GM18870 (cell line): ENCODE data around the gene TRIO.
A peak's percentile ranks its signal among the peaks of the same experiment; 100 is the strongest.

Experiments
- ATAC-seq: cut with Tn5 transposase; IDR thresholded peaks from one replicate; pipeline ENCODE4 v1.9.1; 2021; ENCODE audit warnings: moderate library complexity; ENCODE audit not compliant: unreplicated experiment

The TRIO gene

DNA sequence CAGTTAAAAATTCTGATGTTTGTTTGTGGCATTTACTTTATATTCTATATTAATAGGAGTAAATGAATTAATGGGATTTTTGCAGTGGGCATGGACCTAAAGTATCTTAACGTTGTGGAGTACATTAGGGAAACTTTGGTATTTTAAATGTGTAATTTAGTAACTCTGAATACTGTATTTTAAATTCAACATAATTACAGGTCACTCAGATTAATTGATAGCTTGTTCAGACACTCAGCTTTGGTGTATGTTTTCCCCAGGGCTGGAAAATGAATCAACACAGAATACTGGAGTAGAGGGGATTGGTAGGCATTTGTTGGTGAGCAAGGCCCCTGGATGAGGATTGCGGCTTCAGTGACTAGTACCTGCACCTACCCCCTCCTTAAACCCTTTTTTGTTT lies 117.5 kb downstream of the TRIO start:
- no peak for ATAC-seq

DNA sequence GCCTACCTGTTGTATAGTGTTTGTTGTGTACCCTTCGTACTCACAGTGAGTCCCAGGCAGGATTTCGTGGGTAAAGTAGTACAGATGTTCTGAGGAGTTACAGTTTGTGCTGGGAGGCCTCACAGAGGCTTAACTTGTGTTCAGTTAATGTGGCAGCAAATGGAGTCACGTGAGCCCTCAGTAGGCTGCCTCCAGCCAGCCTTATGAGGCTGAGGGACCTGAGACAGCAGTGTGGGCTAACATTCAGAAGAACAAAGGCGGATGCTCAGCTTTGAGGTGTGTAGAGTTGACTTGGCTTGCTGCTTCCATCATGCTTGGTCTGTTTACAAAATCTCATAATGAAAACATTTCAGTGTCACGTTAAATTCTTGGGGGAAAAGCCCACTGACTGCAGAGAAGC lies 118.1 kb downstream of the TRIO start:
- no peak for ATAC-seq

DNA sequence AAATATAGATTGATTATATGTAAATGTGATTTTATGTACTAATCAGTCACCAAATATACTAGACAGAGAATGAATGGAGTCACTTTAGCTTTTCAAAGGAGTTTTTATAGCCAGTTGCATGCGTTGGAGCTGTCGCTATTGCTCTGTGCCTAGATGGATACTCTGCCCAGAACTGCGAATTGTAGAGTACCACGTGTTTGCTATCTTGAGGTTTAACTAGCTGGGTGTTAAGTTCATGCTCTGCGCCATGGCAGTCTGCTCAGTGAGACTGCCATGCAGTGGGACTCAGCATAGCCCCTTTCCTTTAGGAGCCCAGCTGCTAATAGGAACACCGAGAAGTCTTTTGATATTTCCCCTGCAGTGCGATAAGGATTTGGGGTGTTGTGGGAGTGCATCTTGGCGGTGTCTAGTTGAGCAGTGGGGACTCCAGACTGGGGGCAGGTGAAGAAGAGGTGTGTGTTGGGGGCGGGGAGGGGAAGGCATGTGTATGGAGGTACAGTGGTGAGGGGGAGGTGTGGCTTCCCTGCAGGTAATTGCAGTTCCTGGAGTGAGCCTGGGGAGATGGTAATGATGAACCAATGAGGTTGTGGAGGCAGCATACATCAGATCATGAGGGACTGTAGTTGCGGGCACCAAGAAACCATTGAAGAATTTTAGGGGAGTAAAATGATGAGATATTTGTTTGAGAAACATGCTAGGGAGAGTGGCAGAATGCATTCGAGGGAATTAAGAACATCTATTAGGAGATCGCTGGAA lies 118.9 kb downstream of the TRIO start:
- ATAC-seq: no peak

DNA sequence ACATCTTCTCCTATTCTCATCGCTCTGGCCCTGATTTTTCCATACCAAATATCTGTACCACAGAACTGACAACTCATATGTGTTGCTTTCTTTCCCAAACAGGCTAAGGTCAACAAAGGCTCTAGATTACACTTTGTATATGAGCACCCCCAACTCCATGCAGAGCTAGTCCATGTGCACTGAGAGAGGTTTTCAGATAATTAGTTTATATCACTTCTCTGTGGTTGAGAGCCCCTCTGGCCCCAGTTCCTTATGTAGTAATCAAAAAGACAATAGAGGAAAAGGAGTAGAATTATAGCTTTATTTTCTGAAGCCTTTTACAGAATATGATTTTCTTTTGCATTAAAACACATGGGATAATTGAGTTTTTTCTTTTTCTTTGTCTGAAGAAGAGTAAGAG lies 120.0 kb downstream of the TRIO start:
- no peak for ATAC-seq

DNA sequence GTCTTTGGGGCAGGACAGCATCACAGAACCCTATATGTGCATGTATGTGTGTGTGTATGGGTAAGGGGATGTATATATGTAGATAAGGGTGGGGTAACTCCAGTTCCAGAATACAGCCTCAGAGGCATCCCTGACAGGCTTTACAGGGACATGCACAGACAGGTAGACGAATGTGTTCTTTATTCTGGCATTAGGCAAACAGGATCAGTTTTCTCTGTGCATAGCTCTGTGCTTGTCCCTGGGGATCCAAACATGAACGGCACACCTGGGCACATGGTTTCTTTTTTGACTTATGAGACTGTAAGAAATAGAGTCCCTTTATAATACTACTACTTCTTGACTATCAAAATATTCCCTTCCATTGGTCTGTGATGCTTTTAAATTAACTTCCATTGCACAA lies 120.6 kb downstream of the TRIO start:
- ATAC-seq: no peak

DNA sequence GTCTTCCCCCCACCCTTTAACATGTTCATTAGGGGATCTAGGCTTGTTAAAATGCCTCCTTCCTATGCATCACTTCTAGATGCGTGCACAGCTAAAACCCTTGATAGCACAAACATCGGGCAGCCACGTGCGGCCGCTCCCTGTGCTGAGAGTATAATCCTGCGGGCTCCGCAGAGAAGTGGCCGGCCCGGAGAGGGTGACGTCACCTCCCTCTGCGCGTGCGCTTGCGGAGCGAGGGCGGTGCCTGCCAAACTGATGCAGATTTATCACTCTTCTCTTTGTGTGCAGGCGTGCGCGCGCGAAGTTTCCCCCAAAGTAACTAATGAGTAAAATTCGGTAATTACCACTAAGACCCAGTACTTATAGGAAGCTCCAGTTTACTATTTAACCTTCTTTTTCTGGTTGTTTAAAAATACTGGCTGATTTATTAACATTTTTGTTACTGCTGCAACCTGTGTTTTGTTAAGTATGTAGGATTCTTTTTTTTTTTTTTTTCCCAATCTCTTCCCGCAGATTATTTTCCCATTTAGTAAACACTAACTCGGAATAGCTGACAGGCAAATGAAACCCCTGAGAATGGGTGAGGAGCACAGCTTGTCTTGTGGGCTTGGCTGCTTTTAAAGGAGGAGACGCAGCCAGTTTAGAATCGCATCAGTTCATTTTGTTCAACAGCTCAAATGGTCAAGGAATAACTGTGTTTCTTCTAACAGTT lies 121.6 kb downstream of the TRIO start:
- ATAC-seq: peak; percentile 65

DNA sequence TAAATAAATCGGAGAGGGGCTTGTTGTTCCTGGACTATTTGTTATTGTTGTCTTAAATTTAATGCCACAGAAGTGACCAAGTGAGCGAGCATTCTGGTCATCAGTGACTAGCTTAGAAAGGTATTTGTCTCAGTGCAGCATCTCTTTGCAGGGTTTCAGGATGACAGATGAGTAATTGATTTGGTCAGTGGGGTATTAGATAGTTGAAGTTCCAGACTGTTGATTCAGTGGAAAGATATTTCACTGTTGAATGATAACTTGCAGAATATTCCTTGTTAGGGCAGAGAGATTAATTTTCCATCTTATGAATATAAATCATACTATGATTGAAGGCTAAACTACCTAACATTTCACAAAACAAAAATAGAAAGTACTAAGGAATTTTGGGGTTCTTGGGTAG lies 122.4 kb downstream of the TRIO start:
- ATAC-seq: no peak

DNA sequence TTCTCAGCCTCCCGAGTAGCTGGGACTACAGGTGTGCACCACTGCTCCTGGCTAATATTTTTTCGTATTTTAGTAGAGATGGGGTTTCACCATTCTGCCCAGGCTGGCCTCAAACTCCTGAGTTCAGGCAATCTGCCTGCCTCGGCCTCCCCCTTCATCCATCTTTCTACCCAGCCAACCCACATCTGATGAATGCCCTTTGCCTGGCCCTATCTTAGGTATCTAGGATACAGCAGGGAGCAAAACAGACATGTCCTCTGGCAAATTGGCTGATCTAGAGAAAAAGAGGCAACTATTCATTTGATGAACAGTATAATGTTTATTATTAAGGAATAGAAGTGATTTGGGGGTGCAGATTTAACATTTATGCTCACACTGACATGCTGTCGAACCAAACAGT lies 123.0 kb downstream of the TRIO start:
- no peak for ATAC-seq

DNA sequence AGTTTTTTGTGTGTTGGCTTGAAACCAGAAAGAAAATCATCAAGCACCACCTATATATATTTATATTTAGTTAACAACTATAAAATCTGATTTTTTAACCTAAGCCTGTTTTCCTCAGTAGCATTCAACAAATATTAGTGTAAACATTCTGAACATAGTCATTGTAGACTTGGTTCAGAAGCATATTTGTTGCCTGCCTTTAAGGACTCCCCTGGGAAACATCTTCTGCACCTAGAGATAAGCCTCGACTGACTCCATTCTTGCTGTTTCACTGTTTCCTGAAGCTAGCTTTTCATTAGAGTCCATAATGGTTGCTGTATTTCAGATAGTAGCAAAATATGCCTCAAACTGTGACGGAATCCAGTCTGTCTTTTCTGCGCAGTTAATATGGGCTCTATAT lies 123.5 kb downstream of the TRIO start:
- no peak for ATAC-seq

DNA sequence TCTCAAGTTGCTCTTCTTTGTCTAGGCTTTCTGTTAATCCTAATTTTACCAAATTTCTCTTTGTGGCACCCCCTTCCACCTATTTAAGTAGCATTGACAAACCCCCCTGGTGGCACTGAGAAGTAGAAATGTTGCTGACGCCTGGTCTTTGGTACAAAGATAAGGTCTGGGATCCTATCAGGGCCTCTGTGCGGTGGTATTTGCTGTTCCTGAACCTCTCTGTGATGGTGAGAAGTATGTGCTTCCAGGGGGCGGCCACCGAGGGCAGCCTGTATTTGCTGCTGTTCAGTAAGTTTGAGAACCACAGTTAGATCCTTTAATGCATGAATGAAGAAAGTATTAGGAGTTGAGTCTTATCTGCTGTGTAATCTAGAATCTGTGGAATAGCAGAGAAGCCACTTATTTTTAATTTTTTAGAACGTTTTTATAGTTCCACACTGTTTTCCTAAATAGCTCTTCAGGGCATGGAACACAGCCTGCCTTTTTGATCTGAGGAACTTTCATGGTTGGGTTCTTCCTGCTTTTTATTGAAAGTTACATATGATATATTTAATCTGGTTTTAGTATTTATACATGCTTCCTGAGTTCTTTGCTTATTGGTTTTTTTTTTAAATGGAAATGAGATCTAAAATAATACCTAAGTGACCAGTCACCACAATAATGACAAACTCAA lies 124.2 kb downstream of the TRIO start:
- no peak for ATAC-seq

DNA sequence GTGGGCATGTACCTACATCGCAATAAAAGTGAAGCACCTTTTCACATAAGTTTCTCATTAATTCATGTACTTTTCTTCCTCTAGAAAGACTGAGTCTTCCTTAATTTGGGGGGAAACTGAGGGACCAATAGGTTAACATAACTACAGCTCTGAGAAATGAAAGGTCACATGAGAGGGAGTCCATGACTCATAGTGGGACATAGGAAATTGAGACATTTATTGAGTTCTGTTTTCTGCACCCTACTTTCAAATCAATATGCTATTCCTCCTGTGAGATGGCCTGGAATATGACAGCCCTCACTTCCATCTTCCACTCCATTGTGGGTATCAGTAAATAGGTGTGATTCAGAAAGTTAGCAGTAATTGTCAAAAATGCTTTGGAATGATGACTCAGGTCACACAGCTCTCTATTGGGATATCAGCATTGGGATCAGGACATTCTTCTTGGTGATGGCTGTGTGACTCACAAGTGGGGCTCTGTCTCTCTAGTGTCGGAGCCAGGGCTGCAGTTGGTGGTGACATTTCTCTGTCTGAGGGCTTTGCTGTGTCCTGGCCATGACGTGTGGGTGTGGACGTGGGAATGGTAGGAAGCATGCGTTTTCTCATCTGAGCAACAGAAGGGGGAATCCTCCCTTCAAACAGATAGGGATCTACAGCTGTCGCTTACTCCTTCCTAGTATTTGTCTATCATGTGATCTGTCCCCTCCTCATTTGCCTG lies 125.0 kb downstream of the TRIO start:
- ATAC-seq: no peak

DNA sequence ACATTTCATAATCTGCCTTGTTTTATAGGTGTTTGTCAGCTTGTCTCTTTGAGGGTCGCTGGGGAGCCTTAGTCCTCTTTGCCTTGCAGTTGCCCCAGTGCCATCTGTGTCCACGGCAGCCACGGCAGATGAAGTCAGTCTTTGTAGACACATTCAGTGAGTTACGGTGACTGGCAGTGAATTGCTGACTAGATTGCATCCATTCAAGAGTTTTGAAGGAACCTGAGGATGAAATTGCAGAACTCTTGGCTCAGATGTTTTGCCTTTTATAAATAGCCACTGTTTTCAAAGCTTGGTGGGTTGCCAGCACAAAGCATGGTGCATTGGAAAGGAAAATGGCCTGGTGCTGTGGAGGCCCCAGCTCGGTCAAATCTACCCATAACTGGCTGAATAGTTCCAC lies 125.6 kb downstream of the TRIO start:
- ATAC-seq: no peak

DNA sequence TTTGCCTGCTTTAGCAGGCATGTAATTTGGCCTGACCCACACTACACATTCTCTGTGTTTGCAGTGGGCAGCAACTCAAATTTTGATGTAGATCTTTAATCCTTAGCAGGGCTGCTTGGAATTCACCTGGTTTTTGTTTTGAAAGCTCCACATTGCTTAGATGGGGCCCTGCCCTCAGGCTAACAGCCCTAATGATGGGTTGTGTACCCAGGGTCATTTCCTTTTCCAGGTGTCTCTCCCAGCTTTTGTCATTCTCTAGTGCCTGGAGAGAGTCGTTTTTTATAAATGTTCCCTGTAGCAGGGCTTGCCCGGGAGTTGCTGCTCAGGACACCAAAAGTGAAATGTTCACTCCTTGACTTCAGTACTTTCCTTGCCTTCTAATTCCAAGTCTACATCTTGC lies 126.3 kb downstream of the TRIO start:
- ATAC-seq: no peak

DNA sequence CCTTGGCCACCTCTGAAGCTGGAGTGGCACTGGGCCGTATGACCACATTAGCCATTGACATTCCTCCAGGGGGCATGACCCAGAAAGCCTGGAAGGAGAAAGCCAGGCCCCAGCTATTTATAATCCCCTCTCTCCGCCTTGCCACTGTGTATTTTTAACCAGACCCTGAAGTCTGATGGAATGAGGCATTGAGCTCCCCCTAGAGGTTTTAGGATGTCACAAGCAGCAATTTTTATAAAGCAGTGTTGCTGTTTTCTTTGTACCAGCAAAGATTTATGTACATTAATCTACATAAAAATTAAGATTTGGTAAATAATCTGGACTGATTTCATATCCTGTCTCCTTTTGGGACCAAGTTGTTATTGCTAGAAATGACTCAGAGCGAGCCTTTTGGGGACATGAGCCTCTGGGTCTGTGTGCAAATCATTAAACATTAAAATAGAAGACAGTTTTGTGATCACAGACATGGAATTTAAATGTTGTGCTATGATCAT lies 127.1 kb downstream of the TRIO start:
- peak; percentile 64 for ATAC-seq

DNA sequence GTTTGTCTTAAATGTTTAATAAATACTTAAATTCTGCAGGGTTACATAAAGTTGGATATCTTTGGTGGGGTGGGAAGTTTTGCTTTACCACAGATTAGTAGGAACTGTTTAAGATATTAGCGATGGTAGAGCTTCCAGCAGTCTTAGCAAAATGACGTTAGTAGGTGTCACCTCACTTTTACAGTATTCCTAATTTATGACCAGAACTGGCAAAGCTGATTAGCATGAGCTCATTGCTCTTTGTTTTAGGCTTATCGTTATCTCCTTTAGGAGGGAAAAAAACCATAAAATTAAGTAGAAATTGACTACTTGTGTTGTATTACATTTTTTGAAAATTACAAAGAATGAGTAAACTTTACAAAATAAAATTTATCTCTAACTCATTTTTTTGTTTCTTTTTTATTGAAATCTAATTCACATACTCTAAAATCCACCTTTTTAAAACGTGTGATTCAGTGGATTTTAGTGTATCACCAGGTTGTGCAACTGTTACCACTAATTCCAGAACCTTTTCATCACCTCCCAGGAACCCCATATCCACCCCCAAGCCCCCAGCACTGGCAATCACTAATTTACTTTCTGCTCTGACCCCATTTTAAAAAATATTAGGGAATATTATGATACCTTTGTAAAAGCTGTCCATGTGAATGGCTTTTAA lies 129.5 kb downstream of the TRIO start:
- ATAC-seq: no peak

DNA sequence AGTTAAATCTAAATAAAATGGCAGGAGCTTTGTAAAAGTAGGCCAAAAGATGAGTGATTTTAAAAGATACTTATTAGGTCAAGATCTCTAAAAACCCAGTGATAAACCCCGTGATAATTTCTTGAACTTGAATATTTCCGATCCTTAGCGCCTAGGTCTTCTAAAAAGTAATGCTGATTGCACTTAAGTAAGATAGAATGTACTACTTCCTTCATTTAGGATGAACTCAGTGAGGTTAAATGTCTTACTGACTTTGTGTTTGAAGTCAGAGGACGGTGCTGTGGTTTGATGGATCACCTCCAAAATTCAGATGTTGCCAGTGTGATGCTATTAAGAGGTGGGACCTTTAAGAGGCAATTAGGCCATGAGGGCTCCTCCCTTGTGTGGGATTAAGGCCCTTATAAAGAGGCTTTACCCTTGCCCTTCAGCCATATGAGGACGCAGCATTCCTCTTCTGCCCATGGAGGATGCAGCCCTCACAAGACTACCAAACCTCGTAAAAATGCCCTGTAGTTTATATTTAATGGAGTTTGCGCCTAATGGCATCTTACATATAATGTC lies 130.1 kb downstream of the TRIO start:
- no peak for ATAC-seq

DNA sequence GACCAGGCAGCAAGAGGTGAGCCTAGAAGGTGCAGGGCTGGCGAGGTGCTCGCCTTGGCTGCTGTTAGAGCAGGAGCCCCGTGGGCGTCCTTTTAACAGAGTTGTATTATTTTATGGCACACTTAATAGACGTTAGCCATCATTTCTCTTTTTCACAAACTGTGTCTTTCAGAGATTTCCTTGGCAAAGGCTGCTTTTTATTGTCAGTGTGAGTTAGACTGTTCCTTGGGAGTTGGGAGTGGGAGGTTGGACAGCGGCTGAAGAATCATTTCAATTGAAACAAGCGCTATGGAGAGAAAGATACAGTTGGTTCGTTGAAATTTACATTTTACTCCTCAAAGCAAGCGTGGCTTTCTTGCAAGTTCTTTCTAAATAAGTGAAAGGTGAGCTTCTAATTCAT lies 133.2 kb downstream of the TRIO start:
- no peak for ATAC-seq

DNA sequence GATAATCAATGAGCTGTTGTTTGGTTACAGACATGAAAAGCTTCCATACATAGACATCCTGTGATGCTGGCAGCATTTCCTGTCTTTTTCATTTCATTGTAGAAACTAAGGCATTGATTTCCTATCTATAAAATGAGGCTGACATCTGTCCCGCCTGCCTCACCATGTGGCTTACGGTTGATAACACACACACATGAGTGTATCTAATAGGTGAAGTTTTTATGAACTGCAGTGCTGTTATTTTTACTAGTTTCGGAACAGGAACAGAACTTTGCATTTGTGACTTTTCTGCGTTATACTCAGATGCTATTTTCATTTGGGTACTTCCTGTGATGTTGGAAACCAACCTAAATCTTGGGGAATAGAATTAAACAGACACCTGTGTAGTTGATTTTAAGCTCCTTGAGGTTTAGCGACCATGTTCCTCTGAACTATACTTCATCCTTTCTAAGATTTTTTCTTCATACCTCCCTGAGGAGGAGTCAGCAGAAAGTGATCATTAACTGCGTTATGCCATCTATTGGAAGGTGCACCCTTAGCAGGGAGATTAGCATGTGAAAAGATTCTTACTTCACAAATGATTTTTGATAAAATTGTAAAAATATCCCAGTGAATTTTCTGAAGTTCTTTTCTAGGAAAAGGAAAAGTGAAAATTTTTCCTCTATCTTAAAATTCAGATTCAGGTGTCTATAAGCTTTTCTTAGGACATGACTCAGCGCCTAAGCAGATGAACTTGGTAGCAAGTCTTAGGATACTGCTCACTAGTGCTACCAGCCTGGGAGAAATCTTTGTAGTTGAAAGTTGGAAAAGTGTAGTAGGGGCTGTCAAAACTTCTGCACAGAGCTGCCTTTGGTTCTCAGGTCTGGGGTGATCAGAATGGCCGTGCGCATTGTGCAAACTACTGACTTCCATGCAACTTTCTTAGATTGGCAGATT lies 134.5 kb downstream of the TRIO start:
- no peak for ATAC-seq

DNA sequence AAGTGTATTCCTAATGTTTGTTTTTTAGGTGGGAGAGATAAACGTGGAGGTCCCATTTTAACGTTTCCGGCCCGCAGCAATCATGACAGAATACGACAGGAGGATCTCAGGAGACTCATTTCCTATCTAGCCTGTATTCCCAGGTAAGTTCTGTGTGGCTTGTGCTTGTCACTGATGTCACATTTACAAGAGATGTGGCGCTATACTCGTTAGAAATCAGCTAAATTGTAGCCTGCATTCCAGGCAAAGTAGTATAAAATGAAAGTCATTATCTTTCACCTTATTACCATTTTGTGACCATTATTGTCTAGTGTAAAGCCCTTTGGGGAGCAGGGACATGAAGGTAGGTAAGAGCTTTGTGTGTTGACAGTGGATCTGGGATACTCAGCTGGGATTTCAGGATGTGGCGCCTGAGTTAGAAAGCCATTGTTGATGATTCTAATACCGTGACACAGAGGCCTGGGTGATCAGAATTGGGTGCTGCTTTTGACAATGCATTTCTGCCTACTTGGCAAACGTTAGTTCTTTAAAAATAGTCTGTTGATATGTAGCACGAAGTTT lies 137.2 kb downstream of the TRIO start:
- no peak for ATAC-seq
